Esophagus muscularis mucosa (tissue), 4 donors: Measurements from ENCODE around the gene SIRT7. TPM values are rescaled to one million over a fixed set of nuclear protein-coding genes. Genes with fewer than 3 reads are reported as not detected.

ENCODE experiments used
- DNase-seq: peaks from one replicate; pipeline ENCODE4 v3.0.0-alpha.2; 2017; ENCODE audit errors: extremely low spot score
- H3K27ac ChIP-seq, 4 donors: fragments of 200-600 bp; sonication (generic); replicated peaks in 1 of 4; 1 replicate in 3 of 4; 2 replicates in 1 of 4; pipeline ENCODE4 v1.5.1; 2016 to 2019; ENCODE audit warnings: mild to moderate bottlenecking in 1 of 4
- H3K27me3 ChIP-seq, 4 donors: fragments of 200-600 bp; sonication (generic); one replicate each; pipeline versions ENCODE4 v1.5.1 to v1.6.0; 2016 to 2019
- H3K36me3 ChIP-seq, 4 donors: fragments of 200-600 bp; sonication (generic); one replicate each; pipeline ENCODE4 v1.5.1; 2016 to 2019
- H3K4me1 ChIP-seq, 4 donors: fragments of 200-600 bp; sonication (generic); one replicate each; pipeline ENCODE4 v1.5.1; 2016 to 2019
- H3K4me3 ChIP-seq, 4 donors: fragments of 200-600 bp; sonication (generic); 1 replicate in 2 of 4; 2 replicates in 2 of 4; pipeline ENCODE4 v1.5.1; 2016 to 2019; ENCODE audit warnings: mild to moderate bottlenecking in 4 of 4, moderate library complexity in 1 of 4
- H3K9me3 ChIP-seq, 4 donors: fragments of 200-600 bp; sonication (generic); 1 replicate in 3 of 4; 2 replicates in 1 of 4; pipeline ENCODE4 v1.5.1; 2016 to 2019
- CTCF ChIP-seq, 3 experiments: fragments of 200-600 bp in 2 of 3; fragments of 450-650 bp in 1 of 3; sonication (generic) in 2 of 3; IDR thresholded peaks; one replicate each; pipeline ENCODE4 v1.5.1; 2017 to 2019; ENCODE audit warnings: antibody characterized with exemption in 3 of 3, mild to moderate bottlenecking in 2 of 3, moderate library complexity in 1 of 3
- EP300 ChIP-seq: sonication (generic); formaldehyde crosslinking; IDR thresholded peaks from one replicate; pipeline ENCODE4 v1.6.1; 2017; ENCODE audit warnings: antibody characterized with exemption
- POLR2A ChIP-seq: fragments of 450-650 bp; IDR thresholded peaks from one replicate; pipeline ENCODE4 v1.6.1; 2017; ENCODE audit warnings: antibody characterized with exemption, moderate library complexity, mild to moderate bottlenecking, low read depth
- POLR2AphosphoS5 ChIP-seq, 2 donors: sonication (generic); formaldehyde crosslinking; IDR thresholded peaks; one replicate each; pipeline ENCODE4 v1.6.1; 2017; ENCODE audit warnings: antibody characterized with exemption in 2 of 2
- WGBS: methylation state at CpG from one replicate; pipeline ENCODE4 v1.1.5; 2018; 5-methylcytosine and 5-hydroxymethylcytosine counted together
- intact Hi-C: fragments of 100-400 bp; cut with DNase I; formaldehyde crosslinking; loops from one replicate; pipeline ENCODE4 v1.15.1; 2023
- total RNA-seq, 4 donors: library from RNA; depleted of rRNA; stranded (reverse); fragments of >200 nt; gene quantifications; one replicate each; pipeline versions ENCODE4 v1.1.0 to v1.2.1, GENCODE V29; 2016

The SIRT7 gene, protein sequence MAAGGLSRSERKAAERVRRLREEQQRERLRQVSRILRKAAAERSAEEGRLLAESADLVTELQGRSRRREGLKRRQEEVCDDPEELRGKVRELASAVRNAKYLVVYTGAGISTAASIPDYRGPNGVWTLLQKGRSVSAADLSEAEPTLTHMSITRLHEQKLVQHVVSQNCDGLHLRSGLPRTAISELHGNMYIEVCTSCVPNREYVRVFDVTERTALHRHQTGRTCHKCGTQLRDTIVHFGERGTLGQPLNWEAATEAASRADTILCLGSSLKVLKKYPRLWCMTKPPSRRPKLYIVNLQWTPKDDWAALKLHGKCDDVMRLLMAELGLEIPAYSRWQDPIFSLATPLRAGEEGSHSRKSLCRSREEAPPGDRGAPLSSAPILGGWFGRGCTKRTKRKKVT
- total RNA-seq = 10 to 100 TPM; 13.9 to 27.0 (median 19.9) TPM

GRCh38 chr17:81917565-81918332 is at the start of gene SIRT7:
SIRT7 (minus strand) TSS chr17:81918176; CDS start chr17:81918131, 45 bp downstream.
- H3K27ac ChIP-seq = peak within 1 kb of the TSS; percentile 69 to 87 (median 84)
- no peaks in the 10 kb centered on the region for H3K27me3 ChIP-seq
- H3K9me3 ChIP-seq = no peaks in the 10 kb centered on the region
- peak within 1 kb of the TSS; percentile 82 to 100 (median 91) for H3K4me3 ChIP-seq
- peak; percentile 96 for DNase-seq
- peaks cover 19 to 71% (median 56%) of the 10 kb centered on the region in 4 donors for H3K4me1 ChIP-seq
- intact Hi-C loops = loop anchor here (5.0 kb wide), 1 partner anchor 55 kb away; the partner anchor contains the start of gene P4HB
- peaks cover 21 to 72% (median 64%) of the 10 kb centered on the region in 4 donors for H3K36me3 ChIP-seq
- WGBS = 1% methylated on average over 41 of the region's 94 CpGs
- TF ChIP-seq POLR2AphosphoS5 (IDR thresholded peaks at IDR 0.05) (peak; percentile 78 to 84), CTCF (IDR thresholded peaks at IDR 0.05) (no peak)

GRCh38 chr17:81967244-81967532 is 49.2 kb upstream of the SIRT7 start:
- WGBS = no CpG with 5 or more reads among the region's 5 CpGs
- Histone ChIP-seq H3K27me3 (peaks cover 0 to 67% (median 5%) of the 10 kb centered on the region in 4 donors), H3K4me3 (no peak overlapping the region), H3K4me1 (peaks cover 15 to 28% (median 20%) of the 10 kb centered on the region in 4 donors), H3K36me3 (no peaks in the 10 kb centered on the region), H3K27ac (peak overlapping the region in 2 of 4 donors; percentile 9 to 28), H3K9me3 (no peaks in the 10 kb centered on the region)
- DNase-seq = no peak
- TF ChIP-seq POLR2A (no peak), EP300 (no peak), POLR2AphosphoS5 (IDR thresholded peaks at IDR 0.05) (no peak), CTCF (IDR thresholded peaks at IDR 0.05) (no peak)
- intact Hi-C loops = no loop called here

DNA sequence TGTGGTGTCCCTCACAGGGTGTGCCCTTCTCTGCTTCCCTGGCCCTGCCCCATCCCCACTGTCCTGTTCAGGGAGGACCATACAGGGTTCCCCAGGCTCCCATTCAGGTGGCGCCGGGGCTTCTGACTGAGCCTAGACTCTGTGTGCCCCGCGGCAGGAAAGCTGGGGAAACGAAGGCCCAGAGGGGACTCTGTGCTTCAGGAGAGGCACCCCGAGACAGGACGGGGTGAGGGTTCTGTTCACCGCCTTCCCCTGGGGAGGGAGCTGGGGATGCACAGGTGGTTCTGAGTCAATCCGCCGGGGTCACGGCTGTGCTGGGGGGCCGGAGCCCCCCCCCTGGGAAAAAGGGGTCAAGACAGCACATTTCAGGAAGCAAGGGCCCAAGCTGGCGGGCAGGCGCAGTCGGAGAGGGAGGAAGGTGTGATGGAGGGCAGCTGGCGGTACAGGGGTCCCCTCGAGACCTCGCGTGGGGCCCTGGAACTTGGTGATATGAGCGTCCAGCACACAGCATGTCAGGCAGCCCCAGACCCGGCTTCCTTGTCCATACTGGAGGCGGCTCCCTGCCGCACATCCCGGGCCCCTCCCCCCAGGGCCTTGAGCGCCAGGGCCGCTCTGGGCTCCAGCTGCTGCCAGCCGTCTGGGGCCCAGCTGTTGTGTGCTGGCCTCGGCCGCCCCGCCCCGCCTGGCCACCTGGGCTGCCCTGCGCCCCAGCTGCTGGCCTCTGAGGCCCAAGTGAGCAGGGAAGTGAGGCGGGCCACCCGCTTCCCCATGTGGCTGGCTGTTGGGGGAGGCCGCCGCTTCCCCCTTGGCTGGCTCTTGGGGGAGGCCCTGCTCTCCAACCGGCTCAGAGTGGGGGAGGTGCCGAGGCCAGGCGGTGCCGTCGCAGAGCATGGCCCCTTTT is 48.6 kb upstream of the SIRT7 start:
- intact Hi-C loops = no loop called here
- Histone ChIP-seq H3K27ac (peak overlapping the region in 2 of 4 donors; percentile 9 to 28), H3K4me3 (no peak overlapping the region), H3K4me1 (peaks cover 18 to 34% (median 25%) of the 10 kb centered on the region in 4 donors), H3K9me3 (no peaks in the 10 kb centered on the region), H3K27me3 (peaks cover 0 to 73% (median 11%) of the 10 kb centered on the region in 4 donors), H3K36me3 (no peaks in the 10 kb centered on the region)
- WGBS = 81% methylated on average over 14 of the region's 41 CpGs
- DNase-seq = no peak
- TF ChIP-seq POLR2A (no peak), EP300 (no peak), POLR2AphosphoS5 (IDR thresholded peaks at IDR 0.05) (peak; percentile 35 to 69)

DNA sequence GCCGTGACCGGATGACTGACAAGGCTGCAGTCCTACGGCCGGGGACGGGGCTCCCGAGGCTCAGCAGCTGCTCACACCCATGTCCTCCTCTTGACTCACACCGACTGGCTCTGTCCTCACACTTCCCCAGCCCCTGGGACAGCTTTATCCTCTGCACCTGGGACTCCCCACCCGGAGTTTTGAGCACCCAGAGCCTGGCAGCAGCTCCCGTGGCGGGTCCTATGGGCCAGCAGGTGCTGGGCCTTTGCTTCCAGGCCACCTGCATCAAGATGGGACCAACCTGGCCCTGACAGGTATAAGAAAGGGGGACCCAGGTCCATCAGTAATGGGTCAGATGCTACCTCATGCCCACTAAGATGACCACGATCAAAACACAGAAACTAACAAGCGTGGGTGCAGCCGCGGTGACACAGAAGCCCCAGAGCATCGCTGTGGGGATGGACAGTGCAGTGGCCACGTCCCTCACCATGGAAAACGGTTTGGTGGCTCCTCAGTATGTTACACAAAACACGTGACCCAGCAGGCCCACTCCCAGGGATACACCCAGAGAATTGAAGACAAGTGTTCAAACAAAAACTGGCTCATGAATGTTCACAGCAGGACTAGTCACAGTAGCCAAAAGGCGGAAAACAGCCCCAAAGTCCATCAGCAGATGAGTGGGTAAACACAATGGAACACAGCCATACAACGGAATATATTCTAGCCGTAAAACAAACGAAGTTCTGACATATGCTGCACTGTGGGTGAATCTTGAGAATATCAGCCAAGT is 46.3 kb upstream of the SIRT7 start:
- no peak for DNase-seq
- no peaks in the 10 kb centered on the region for H3K36me3 ChIP-seq
- no peak overlapping the region for H3K4me3 ChIP-seq
- TF ChIP-seq POLR2A = no peak
- TF ChIP-seq CTCF (IDR thresholded peaks at IDR 0.05) = no peak
- TF ChIP-seq EP300 = no peak
- no peak for TF ChIP-seq POLR2AphosphoS5 (IDR thresholded peaks at IDR 0.05)
- H3K4me1 ChIP-seq = peaks cover 28 to 57% (median 44%) of the 10 kb centered on the region in 4 donors
- intact Hi-C loops = no loop called here
- no peaks in the 10 kb centered on the region for H3K9me3 ChIP-seq
- H3K27ac ChIP-seq = no peak overlapping the region
- 78% methylated on average over 15 of the region's 22 CpGs for WGBS
- H3K27me3 ChIP-seq = peaks cover 10 to 90% (median 24%) of the 10 kb centered on the region in 4 donors
